Measurements from ENCODE around the gene PRKCH.

- TF ChIP-seq CTCF (conservative IDR thresholded peaks at IDR 0.05; ENCODE audit: low read length) (no peak), EZH2phosphoT487 (IDR thresholded peaks at IDR 0.05; ENCODE audit: borderline replicate concordance) (no peak)
Observed at GRCh38 chr14:61479746-61480502, 158.5 kb downstream of the PRKCH start.

Data from Loucy (cell line).